ENCODE results near the gene MTMR12. TPM values are rescaled to one million over a fixed set of nuclear protein-coding genes. Genes with fewer than 3 reads are reported as not detected.
A peak's percentile ranks its signal among the peaks of the same experiment; 100 is the strongest.

The MTMR12 gene
- polyA plus RNA-seq, 3 donors: 29.5 to 39.2 (median 37.9) TPM

DNA sequence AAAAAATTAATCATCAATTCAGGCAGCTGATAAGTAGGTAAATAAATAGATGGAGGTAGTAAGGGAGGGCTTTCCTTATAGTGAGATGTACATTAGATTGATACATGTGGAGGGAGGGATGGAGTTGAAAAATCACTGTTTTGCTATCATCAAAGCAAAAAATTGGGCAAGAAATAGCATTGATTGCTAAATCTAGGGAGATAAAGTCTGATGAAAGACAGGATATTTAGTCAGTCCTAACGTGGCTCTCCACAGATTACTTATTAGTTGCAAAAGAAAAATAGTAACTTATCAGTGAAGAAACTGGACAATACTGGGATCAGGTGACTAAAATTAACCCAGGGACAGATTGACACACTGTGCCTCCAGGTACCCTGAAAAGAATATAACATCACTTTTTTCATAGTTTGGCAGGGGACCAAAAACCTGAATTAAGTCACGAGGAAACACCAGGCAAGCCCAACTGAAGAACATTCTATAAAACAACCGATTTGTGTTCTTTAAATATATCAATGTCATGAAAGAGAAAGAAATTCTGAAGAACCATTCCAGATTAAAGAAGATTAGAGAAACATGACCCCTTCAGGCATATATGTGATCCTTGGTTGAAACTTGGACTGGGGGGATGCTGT, 111.5 kb downstream of the MTMR12 start:
- DNase-seq: no peak

DNA sequence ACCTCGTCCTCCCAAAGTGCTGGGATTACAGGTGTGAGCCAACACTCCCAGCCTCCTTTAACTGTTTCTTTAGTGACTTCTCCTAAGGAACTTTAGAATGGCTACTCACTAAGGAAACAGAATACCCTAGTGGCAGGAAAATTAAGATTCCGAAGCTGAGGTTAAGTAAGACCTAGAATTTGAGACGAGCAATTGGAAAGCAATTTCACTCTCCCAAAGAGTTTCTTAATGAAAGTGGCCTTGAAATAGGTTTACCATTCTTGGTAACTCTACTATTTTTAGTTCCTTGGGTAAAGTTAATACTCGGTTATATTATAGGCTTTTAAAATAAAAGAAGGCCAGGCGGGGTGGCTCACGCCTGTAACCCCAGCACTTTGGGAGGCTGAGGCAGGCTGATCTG, 115.7 kb downstream of the MTMR12 start:
- DNase-seq: no peak

GRCh38 chr5:32195265-32195664, 117.5 kb downstream of the MTMR12 start:
- no peak for DNase-seq

GRCh38 chr5:32193591-32193990, 119.1 kb downstream of the MTMR12 start:
- DNase-seq: peak; percentile 68

GRCh38 chr5:32190095-32190494, 122.6 kb downstream of the MTMR12 start:
- DNase-seq: peak; percentile 53

DNA sequence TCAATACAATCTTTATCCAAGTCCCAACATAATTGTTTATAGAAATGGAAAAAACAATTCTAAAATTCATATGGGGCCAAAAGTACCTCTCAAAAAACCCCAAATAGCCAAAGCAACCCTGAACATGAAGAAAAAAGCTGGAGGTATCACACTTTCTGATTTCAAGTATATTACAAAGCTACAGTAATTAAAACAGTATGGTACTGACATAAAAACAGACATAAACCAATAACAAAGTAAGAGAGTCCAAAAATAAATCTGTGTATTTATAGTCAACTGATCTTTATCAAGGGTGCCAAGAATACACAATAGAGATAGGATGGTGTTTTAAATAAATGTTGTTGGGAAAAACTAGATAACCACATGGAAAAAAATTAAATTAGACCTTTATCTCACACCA, 125.1 kb downstream of the MTMR12 start:
- DNase-seq: no peak

DNA sequence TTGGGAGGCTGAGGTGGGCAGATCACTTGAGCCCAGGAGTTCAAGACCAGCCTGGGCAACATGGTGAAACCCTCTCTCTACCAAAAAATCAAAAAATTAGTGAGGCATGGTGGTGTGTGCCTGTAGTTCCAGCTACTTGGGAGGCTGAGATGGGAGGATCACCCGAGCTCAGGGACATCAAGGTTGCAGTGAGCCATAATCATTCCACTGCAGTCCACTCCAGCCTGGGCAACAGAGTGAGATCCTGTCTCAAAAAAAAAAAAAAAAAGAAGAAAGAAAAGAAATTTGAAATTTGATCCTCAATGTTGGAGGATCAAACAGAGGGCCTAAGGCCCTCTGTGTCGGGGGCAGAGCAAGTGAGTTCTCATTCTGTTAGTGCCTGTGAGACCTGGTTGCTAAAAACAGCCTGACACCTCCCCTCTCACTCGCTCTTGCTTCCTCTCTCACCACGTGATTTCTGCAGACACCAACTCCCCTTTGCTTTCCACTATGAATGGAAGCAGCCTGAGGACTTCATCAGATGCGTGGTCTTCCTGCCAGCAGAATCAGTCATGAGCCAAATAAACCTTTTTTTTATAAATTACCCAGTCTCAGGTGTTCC, 130.2 kb downstream of the MTMR12 start:
- DNase-seq: no peak

Other genes with a start within 250 kb of the MTMR12 start
- gene GOLPH3, start 138.6 kb downstream of the MTMR12 start, polyA plus RNA-seq (ENCODE audit: insufficient read length in 3 of 3): 10 to 100 TPM; 81.5 to 87.4 (median 81.7) TPM
- 100 to 1,000 TPM; 111 to 128 (median 112) TPM for gene ZFR, start 131.8 kb upstream of the MTMR12 start, polyA plus RNA-seq (ENCODE audit: insufficient read length in 3 of 3)

Measured in renal pelvis (tissue), 4 donors.